Tibial nerve (tissue), 4 donors: ENCODE results near the gene SLC10A3. TPM values are rescaled to one million over a fixed set of nuclear protein-coding genes. Genes with fewer than 3 reads are reported as not detected.

Experiments
- DNase-seq, 2 donors: peaks; one replicate each; pipeline ENCODE4 v3.0.0-alpha.2; 2019; ENCODE audit warnings: low spot score in 2 of 2
- H3K27ac ChIP-seq, 4 donors: fragments of 200-600 bp; sonication (generic) in 3 of 4; one replicate each; pipeline ENCODE4 v1.5.1; 2017 to 2019; ENCODE audit warnings: mild to moderate bottlenecking in 1 of 4
- H3K27me3 ChIP-seq, 2 donors: fragments of 200-600 bp; sonication (generic) in 1 of 2; one replicate each; pipeline versions ENCODE4 v1.5.1 to v1.6.0; 2017 to 2019
- H3K36me3 ChIP-seq, 3 donors: fragments of 200-600 bp; sonication (generic); one replicate each; pipeline ENCODE4 v1.5.1; 2018 to 2019
- H3K4me1 ChIP-seq, 4 donors: fragments of 200-600 bp; sonication (generic) in 3 of 4; one replicate each; pipeline ENCODE4 v1.5.1; 2017 to 2019
- H3K4me3 ChIP-seq, 4 donors: fragments of 200-600 bp; sonication (generic) in 3 of 4; one replicate each; pipeline ENCODE4 v1.5.1; 2017 to 2019; ENCODE audit warnings: mild to moderate bottlenecking in 1 of 4, moderate library complexity in 1 of 4
- H3K9me3 ChIP-seq, 4 donors: fragments of 200-600 bp; sonication (generic) in 3 of 4; one replicate each; pipeline ENCODE4 v1.5.1; 2017 to 2019
- EP300 ChIP-seq, 2 donors: sonication (generic); formaldehyde crosslinking; IDR thresholded peaks; one replicate each; pipeline ENCODE4 v1.6.1; 2017; ENCODE audit warnings: antibody characterized with exemption in 2 of 2, mild to moderate bottlenecking in 1 of 2
- POLR2A ChIP-seq, 2 donors: fragments of 450-650 bp; IDR thresholded peaks; one replicate each; pipeline ENCODE4 v1.6.1; 2017; ENCODE audit warnings: antibody characterized with exemption in 2 of 2, mild to moderate bottlenecking in 2 of 2, moderate library complexity in 2 of 2
- WGBS, 2 donors: methylation state at CpG; one replicate each; pipeline ENCODE4 v1.1.5; 2018; 5-methylcytosine and 5-hydroxymethylcytosine counted together
- total RNA-seq, 4 donors: library from RNA; depleted of rRNA; stranded (reverse); fragments of >200 nt; gene quantifications; one replicate each; pipeline ENCODE4 v1.1.0, GENCODE V29; 2016
- TF ChIP-seq, protein P1 (sequence below), 5 experiments: fragments of 200-600 bp in 3 of 5; fragments of 450-650 bp in 2 of 5; sonication (generic) in 3 of 5; IDR thresholded peaks; one replicate each; pipeline ENCODE4 v1.5.1; 2016 to 2019; ENCODE audit warnings: antibody characterized with exemption in 5 of 5, mild to moderate bottlenecking in 3 of 5, moderate library complexity in 2 of 5

The SLC10A3 gene
- total RNA-seq, 4 donors from 2014 or later = 17.8 to 40.6 (median 27.0) TPM

DNA sequence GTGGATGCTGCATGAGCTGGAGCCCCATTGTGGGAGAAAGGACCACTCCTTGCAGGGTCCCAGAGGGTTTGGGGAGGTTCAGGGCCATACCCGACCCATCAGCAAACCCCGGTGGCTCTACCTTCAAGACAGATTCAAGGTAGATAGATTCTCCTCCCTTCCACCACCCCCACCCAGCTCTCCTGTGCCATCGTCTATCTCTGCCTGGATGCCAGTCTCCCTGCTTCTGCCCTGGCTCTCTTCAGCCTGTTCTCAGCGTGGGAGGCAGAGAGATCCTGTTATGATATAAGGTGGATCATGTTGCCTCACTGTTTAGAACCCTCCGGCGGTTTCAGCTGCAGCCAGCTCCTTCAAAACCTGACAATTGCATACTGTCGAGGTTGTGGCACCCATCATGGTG is 16.7 kb downstream of the SLC10A3 start:
- no peaks in the 10 kb centered on the region for H3K27me3 ChIP-seq
- peaks cover 0 to 42% (median 0%) of the 10 kb centered on the region in 3 donors for H3K36me3 ChIP-seq
- H3K4me3 ChIP-seq = no peak overlapping the region
- H3K9me3 ChIP-seq = no peaks in the 10 kb centered on the region
- no peak for TF ChIP-seq EP300 (IDR thresholded peaks at IDR 0.05)
- TF ChIP-seq POLR2A (IDR thresholded peaks at IDR 0.05) = no peak
- TF ChIP-seq, protein P1, sequence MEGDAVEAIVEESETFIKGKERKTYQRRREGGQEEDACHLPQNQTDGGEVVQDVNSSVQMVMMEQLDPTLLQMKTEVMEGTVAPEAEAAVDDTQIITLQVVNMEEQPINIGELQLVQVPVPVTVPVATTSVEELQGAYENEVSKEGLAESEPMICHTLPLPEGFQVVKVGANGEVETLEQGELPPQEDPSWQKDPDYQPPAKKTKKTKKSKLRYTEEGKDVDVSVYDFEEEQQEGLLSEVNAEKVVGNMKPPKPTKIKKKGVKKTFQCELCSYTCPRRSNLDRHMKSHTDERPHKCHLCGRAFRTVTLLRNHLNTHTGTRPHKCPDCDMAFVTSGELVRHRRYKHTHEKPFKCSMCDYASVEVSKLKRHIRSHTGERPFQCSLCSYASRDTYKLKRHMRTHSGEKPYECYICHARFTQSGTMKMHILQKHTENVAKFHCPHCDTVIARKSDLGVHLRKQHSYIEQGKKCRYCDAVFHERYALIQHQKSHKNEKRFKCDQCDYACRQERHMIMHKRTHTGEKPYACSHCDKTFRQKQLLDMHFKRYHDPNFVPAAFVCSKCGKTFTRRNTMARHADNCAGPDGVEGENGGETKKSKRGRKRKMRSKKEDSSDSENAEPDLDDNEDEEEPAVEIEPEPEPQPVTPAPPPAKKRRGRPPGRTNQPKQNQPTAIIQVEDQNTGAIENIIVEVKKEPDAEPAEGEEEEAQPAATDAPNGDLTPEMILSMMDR (IDR thresholded peaks at IDR 0.05) = no peak
- no peak overlapping the region for H3K27ac ChIP-seq
- DNase-seq = no peak
- H3K4me1 ChIP-seq = peaks cover 0 to 7% (median 0%) of the 10 kb centered on the region in 4 donors
- 68 to 77% methylated on average over 5 to 7 of the region's 7 CpGs for WGBS, 2 donors

DNA sequence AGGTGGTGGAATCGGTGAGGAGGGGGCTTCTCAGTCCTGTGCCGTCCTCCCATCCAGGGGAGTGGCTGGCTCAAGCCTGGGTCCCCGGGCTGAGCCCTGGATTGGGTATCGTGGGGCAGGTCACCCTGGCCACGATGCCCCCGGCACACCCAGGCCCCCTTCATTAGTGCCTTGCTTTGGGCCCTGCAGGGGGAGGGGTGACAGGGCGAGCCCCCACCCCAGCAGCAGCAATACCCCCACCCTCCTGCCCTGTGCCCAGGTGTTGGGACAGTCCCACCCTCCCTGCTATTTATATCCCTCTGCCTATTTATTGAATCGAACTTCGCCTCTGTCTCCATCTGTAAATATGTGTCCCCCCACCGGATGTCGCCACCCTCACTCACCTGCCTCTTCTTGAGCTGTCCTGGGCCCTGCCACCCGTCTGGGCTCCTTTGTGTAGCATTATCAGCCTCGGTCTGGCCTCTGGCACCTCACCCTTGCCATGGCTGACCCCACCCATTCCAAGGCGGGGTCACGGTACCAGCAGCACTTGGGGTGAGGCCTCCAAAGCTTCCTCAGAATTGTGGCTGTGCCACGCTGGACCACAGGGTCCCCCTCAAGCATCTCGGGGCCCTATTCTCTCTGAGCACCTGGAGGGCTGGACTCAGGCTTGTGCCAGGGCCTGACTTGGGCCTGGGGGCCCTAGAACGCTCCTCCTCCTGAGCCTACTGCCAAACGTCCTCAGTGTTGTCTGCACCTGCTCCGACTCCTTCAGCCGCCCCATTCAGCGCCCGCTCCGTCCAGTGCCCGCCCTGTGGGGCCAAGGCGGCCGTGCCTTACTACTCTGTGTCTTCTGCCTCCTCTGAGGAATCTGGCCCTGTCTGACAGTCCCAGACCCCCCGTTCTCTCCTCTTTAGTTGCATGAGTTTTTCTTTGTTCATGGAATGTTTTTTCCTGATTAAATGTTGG is 17.5 kb downstream of the SLC10A3 start:
- Histone ChIP-seq H3K9me3 (no peaks in the 10 kb centered on the region), H3K4me1 (peaks cover 0 to 3% (median 0%) of the 10 kb centered on the region in 4 donors), H3K27me3 (no peaks in the 10 kb centered on the region), H3K36me3 (peaks cover 0 to 49% (median 0%) of the 10 kb centered on the region in 3 donors), H3K4me3 (no peak overlapping the region), H3K27ac (no peak overlapping the region)
- no peak for DNase-seq
- TF ChIP-seq, protein P1 (IDR thresholded peaks at IDR 0.05) = no peak
- TF ChIP-seq POLR2A (IDR thresholded peaks at IDR 0.05) = no peak
- 74 to 78% methylated on average over 9 to 26 of the region's 28 CpGs for WGBS, 2 donors

DNA sequence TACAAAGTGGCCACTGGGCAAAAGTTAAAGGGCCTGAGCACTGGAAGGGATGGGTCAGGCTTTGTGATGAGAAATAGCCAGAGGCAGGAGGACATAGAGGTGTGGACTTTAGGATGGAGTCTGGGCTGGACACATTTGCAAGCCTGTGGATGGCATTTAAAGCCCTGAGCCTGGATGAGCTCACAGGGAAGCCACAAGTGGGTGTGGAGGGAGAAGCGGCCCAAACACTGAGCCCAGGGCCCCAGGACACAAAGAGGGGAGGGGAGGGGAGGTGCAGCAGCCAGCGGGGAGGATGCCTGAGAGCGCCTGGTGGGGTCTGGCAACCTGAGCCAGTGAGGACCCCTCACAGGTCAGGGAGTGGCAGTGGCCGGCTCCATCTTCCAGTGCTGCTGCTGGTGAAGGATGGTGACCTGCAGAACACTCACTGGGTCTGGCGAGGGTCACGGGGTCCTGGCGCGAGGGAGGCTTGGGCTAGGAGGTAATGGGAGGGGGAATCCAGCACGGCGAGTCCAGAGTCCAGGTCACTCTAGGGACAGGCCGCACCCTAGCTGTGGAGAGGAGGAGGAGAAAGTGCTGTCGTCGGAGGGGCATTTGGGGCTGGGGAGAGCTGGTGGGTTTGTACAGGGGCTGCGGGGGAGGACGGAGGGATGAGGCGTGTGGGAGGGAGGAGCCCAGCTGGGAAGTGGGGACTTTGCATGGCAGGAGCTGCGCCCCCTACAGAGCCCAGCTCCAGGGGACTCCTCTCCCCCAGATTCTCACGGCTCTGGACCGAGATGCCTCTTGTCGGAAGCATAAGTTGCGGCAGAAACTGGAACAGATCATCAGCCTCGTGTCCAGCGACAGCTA is 18.4 kb downstream of the SLC10A3 start:
- no peak for TF ChIP-seq POLR2A (IDR thresholded peaks at IDR 0.05)
- TF ChIP-seq, protein P1 (IDR thresholded peaks at IDR 0.05) = no peak
- TF ChIP-seq EP300 (IDR thresholded peaks at IDR 0.05) = no peak
- Histone ChIP-seq H3K4me1 (no peaks in the 10 kb centered on the region), H3K27ac (no peak overlapping the region), H3K9me3 (no peaks in the 10 kb centered on the region), H3K4me3 (no peak overlapping the region), H3K36me3 (peaks cover 0 to 58% (median 0%) of the 10 kb centered on the region in 3 donors), H3K27me3 (no peaks in the 10 kb centered on the region)
- 82 to 83% methylated on average over 15 to 23 of the region's 23 CpGs for WGBS, 2 donors
- no peak for DNase-seq

DNA sequence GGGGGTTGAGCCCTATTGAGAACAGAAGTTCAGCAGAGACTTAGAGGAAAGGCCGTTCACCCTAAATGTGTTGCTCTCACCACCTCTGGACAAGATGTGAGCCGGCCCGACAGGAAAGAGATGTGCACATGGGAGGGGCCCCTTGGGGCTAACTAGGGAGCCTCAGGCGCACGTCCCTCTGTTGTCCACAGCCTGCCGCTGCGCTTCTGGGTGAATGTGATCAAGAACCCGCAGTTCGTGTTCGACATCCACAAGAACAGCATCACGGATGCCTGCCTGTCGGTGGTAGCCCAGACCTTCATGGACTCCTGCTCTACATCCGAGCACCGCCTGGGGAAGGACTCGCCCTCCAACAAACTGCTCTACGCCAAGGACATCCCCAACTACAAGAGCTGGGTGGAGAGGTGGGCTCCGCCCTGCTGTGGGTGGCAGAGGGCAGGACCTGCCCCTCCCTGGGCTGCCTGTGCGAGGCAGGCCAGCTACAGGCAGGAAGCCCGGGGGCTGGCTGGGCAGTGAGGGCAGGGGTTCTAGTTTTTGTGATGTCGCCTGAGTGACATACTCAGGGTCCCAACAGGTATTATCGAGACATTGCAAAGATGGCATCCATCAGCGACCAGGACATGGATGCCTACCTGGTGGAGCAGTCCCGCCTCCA is 19.4 kb downstream of the SLC10A3 start:
- TF ChIP-seq EP300 (IDR thresholded peaks at IDR 0.05) = no peak
- TF ChIP-seq, protein P1 (IDR thresholded peaks at IDR 0.05) = no peak
- H3K27me3 ChIP-seq = no peaks in the 10 kb centered on the region
- H3K4me1 ChIP-seq = no peaks in the 10 kb centered on the region
- H3K9me3 ChIP-seq = no peaks in the 10 kb centered on the region
- WGBS, 2 donors = 83 to 91% methylated on average over 11 to 23 of the region's 23 CpGs
- no peak for DNase-seq
- peaks cover 0 to 69% (median 0%) of the 10 kb centered on the region in 3 donors for H3K36me3 ChIP-seq
- no peak overlapping the region for H3K4me3 ChIP-seq
- H3K27ac ChIP-seq = no peak overlapping the region
